Measurements from ENCODE around the gene NCAPG2.
A peak's percentile ranks its signal among the peaks of the same experiment; 100 is the strongest.

NCAPG2 gene

GRCh38 chr7:158596745-158597144 is 107.9 kb downstream of the NCAPG2 start:
- DNase-seq (ENCODE audit: low read depth, low spot score): no peak

DNA sequence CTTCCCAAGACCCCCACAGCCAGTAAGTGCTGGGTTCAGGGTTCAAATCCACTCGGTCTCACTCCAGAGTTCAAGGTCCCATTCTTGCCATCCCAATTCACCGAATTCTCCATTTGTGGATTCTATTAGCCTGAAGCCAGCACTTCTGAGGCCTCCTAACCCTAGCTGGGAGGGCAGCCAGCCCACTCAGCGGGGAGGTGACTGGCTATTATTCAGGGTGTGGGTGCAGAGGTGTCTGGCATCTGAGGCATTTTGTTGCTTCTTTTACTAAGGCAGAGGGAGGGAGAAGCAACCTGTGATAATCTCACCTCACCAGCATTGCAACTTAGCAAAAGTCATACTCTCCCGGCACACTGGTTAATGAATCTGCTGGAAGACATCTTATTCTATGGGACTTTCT is 108.3 kb downstream of the NCAPG2 start:
- DNase-seq (ENCODE audit: low read depth, low spot score): no peak

DNA sequence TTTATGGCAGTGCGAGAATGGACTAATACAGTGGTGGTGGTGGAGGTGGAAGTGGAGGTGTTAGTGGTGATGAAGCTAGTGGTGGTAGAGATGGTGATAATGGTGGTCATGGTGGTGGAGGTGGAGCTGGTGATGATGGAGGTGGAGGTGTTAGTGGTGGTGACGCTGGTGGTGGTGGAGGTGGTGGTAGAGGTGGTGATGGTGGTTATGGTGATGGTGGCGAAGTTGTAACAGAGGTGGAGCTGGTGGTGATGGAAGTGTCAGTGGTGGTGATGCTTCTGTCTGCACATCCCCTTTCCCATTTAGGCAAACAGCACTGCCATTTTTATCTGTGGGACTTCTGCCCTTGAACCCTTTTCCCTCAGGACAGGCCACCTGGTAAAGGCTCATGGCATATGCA is 109.5 kb downstream of the NCAPG2 start:
- DNase-seq (ENCODE audit: low read depth, low spot score): peak; percentile 38

DNA sequence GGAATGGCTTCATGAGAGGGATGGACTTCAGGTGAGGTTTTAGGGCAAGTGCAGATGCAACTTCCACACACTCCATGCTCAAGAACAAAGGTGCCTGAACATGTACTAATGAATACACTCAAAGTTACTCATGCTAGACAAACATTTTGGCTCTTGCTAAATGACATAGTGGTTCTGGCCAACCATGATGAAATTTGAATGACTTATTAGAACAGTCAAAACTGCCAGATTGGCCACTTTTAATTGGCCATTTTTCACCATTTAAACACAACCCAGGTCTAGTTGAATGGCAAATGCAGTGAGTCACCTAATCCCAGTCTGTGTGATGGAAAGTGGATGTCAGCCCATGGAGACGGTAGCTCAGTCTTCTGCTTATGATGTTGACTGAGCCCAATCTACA is 112.1 kb downstream of the NCAPG2 start:
- no peak for DNase-seq (ENCODE audit: low read depth, low spot score)

GRCh38 chr7:158591944-158592343 is 112.7 kb downstream of the NCAPG2 start:
- DNase-seq (ENCODE audit: low read depth, low spot score): no peak

DNA sequence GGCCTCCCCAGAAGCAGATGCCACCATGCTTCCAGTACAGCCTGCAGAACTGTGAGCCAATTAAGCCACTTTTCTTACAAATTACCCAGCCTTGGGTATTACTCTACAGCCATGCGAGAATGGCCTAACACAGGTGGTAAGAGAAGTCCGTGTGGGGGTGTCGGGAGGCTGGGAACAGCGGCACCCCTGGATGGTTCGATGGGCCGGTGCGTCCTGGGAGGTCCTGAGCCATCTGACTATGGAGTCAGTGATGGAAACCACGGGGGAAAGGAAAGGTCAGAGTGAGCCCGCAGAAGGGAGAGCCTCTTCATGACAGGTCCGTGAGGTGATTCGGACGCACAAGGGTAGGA is 114.4 kb downstream of the NCAPG2 start:
- DNase-seq (ENCODE audit: low read depth, low spot score): no peak

GRCh38 chr7:158589653-158590052 is 115.0 kb downstream of the NCAPG2 start:
- no peak for DNase-seq (ENCODE audit: low read depth, low spot score)

GRCh38 chr7:158588878-158589442 is 115.6 kb downstream of the NCAPG2 start:
- no peak for DNase-seq (ENCODE audit: low read depth, low spot score)

GRCh38 chr7:158588085-158588877 is 116.3 kb downstream of the NCAPG2 start:
- no peak for DNase-seq (ENCODE audit: low read depth, low spot score)

DNA sequence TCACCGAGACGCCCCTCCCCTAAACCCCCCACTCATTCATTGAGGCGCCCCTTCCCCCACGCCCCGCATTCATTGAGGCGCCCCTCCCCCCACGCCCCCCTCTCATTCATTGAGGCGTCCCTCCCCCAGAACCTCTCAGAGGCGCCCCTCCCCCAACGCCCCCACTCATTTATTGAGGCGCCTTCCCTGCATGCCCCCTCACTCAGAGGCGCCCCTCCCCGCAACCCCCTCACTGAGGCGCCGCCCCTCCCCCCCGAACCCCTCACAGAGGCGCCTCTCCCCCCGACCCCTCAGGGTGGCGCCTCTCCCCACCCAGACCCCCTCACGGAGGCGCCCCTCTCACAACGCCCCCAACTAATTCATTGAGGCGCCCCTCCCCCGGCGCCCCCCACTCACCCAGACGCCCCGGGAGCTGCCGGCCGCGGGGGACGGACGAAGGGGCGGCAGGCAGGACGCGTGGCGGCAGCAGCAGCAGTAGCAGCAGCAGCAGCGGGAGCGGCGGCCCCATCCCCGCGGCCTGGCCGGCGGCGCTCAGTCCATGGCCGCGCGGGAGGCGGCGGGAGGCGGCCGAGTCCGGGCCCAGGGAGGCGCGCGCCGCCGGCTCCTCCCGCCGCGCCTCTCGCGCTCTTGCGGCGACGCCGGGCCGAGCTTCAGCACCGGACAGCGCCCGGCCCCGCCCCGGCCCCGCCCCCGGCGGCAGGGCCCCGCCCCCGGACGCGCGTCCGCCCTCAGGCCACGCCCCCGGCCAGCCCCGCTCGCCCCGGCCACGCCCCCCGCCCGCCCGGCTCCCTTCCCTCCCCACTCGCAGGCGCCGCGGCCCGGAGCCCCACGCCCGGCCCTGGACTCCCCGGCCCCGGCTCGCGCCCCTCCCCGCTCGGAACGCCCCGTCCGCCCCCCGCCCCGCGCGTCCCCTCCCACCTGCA is 117.2 kb downstream of the NCAPG2 start, which contains the start of gene PTPRN2:
PTPRN2 (minus strand) TSS at position 662 of the 923 bp plus-strand sequence.
- DNase-seq (ENCODE audit: low read depth, low spot score): no peak

- no peak for DNase-seq (ENCODE audit: low read depth, low spot score)
Observed at GRCh38 chr7:158586499-158587161, 118.0 kb downstream of the NCAPG2 start.

GRCh38 chr7:158585721-158586498 is 118.7 kb downstream of the NCAPG2 start:
- no peak for DNase-seq (ENCODE audit: low read depth, low spot score)

GRCh38 chr7:158584407-158584806 is 120.2 kb downstream of the NCAPG2 start:
- no peak for DNase-seq (ENCODE audit: low read depth, low spot score)

DNA sequence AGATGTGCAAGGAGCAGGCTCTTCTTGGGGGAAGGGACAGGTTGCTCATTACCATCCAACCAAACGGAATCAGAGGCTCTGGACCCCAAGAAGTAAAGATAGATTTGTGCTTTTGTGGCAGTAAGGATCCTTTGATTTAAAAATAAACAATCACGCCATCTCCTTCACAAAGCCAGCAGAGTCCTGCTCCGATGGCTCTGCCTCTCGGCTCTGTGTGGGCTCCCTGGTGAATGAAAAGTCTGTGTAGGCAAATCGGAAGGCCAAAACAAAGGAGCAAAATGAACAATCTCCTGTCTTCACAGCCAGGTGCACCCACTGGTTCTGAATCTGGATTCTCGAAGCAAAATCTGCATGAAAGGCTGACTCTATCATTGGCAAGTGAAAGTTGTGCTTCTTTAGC is 120.8 kb downstream of the NCAPG2 start:
- DNase-seq (ENCODE audit: low read depth, low spot score): no peak

DNA sequence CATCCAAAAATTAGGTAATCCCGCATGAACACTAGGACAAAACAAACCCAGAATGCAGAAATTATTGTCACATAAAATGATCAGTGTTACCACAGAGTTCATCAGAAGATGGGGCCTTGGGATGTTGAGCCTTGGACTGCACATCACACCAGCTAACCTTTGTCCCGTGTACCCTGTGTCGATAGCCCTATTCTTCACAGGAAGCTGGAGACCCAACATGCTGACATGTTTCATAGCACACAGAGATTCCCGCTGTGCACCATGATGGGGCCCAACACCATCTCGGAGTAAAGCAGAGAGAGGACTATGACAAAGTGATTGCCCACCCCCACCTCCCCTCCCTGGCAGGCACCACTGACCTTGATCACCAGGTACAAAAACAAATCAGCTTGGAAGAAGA is 121.5 kb downstream of the NCAPG2 start:
- no peak for DNase-seq (ENCODE audit: low read depth, low spot score)

GRCh38 chr7:158582089-158582456 is 122.5 kb downstream of the NCAPG2 start:
- DNase-seq (ENCODE audit: low read depth, low spot score): no peak

DNA sequence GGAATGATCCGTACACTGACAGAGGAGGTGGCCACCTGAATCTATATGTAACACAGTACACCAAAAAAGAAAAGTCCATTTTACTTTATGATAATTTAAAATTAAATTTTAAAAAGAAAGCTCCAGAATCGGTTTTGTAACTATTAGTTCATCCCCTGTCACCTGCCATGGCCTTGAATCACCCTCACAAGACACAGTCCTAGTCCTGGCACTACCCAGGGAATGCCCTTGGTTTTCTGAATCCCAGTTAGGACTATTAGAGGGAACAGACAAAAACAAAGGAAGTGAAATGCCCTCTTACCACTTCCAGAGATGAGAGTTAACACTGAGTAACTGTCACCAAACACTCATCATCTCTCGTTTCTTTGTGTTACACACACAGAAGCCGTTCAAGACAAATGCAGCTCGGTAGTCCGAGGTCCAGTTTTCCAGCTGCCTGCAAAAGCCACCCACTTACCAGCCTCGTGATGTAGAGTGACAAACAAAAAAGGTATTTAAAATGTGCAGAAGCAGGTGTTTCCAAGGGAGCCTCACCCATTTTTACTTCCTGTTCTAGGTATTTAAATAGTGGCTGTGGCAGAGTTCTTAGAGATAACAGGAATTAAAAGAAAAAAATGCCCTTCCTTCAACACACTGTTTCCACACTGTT is 123.0 kb downstream of the NCAPG2 start:
- DNase-seq (ENCODE audit: low read depth, low spot score): no peak

Measured in brain pericyte (primary cell).